IPS-NIHi7 (cell line): ENCODE measurements around the gene MBP.

Source experiments
- DNase-seq: peaks from one replicate; pipeline ENCODE4 v3.0.0; 2012; ENCODE audit warnings: mixed read lengths; ENCODE audit errors: extremely low spot score

MBP gene

DNA sequence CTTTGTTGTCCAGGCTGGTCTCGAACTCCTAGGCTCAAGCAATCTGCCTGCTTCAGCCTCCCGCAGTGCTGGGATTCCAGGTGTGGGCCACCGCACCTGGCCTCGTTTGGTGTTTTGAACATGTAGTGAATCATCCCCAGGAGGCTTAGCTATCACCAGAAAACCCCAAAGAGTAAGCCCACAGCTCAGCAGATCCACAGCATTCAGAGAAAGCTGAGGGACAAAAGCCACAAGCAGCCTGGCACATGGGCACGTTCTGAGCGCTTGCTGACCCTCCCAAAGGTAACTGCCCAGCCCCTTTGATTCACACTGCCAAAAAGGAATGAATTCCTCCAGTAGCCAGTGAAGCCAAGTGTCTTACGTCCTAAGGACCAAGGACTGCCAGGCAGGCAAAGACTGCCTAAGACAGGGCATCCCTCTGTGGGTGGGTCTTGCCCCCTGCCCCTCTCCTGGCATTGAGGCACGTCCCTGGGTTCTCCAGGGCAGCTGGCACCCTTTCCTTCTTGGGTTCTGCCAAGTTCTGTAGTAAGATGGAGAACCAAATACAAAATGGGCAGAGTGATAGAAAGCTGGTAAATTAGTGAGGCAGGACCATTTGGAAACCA is 31.7 kb downstream of the MBP start:
- no peak for DNase-seq

DNA sequence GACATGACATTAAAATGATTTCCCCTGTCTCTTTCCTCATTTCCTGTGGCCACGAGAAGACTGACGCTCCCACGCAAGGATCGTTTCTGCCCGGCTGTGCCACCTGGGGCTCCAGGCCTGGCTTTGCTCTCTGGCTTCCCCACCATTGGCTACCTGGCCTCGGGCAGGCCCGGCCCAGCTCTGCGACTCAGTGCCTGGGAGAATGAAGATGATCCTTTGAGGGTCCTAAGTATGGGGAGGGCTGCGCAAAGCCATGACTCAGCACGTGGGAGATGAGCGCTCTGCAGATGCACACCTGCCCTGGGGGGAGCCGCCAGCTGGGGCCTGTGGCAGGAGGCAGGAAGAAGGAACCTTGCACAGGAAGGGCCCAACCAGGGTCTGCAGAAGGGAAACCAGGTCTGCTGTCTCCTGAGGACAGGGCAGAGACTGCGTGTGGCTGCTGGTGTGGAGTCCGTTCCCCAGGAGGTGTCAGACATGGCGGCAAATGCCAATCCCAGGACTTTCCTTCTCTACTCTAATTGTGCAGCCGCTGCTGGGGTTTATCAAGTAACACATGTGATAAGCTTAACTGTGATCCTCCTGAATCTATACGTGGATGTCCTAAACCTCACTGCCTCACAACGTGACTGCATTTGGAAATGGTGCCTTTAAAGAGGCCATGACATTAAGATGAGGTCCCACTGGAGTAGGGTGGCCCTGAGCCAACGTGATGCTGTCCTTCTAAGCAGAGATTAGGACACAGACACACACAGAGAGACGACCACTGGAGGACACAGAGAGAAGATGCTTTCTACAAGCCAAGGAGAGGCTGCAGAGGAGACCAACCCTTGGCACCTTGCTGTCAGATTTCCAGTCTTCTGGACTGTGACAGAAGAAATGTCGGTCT is 32.9 kb downstream of the MBP start:
- no peak for DNase-seq

DNA sequence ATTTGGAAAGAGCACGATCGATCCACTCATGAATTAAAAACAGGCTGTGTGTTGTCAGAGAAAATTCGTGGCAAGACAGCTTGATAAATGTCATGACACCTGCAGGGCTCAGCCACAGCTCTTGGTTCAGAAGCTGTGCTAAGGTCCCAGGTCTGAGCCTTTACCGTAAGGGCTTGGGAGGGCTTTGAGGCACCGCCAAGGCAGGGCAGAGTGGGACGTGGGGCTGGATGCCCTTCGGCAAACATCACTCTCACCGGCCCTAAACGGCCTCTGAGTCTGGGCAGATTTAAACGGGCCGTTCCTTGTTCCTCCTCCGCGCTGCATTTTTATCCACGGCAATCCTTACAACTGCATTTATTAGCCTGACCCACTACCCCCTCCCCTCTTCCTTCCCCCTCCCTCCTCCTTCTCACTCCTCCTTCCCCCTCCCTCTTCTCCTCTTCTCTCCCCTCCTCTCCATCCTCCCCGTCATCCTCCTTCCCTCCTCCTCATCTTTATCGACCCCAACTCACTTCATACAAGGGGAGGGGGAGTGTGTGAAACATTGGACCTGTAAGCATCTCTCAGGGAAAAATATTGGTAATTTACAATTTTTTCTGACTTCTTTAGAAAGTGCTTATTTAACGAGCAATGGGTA is 33.9 kb downstream of the MBP start:
- no peak for DNase-seq

DNA sequence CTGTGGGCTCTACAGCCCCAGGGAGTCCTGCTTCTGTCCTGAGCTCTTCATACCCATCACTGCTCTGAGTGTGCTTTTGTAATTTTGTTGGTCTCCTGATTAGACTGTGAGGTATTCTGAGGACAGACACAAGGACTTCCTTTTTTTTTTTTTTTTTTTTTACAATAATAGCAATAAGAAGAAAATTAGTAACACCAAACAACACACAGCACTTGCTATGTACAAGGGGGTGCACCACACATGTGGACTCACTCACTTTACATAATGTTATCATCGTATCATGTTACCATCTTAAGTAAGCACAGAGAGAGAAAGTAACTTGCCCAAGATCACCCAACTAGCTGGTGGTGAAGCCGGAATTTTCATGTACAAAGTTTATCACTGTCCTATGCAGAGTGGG is 34.6 kb downstream of the MBP start:
- no peak for DNase-seq

DNA sequence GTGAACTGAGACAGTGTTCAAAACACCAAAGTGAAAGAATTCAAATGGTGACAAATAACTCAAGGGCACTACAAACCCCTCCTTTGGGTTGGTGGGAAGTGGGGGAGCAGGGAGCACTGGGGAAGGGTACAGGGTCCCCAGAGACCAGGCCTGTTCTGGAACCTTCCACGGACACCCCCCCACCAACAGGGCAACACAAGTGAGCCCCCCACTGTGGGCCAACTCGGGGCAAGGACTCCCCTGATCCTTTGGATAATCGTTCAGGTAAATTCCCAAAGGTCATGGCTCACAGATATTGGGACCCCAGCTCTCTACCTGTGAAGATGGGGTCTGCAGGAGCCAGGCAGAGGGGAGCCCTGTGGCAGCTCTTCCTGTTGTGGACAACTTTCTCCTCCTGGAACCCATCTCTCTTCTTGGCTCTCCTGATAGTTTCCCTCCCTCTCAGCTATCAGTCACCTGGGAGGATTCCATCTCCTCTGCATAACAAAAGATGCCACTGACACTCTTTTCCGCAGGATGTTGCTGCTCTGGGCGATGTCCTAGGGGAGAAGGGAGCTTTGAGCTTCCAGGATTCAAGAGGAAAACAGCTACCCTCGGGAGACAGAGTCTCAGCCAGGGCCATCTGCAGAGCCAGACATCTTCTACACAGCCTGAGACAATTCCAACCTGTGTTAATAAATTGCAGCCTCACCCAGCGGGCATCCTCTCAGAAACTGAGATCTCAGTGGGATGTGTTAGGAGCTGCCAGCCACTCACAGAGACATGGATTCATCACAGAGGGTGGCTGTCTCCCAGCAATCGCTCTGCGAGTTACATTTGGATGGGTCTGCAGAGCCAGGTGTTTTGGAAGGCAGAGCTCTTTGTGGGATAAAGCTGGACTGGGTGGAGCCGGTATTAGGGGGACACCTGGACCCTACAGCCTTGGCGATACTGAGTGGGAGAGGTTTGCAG is 35.4 kb downstream of the MBP start:
- peak; percentile 70 for DNase-seq

DNA sequence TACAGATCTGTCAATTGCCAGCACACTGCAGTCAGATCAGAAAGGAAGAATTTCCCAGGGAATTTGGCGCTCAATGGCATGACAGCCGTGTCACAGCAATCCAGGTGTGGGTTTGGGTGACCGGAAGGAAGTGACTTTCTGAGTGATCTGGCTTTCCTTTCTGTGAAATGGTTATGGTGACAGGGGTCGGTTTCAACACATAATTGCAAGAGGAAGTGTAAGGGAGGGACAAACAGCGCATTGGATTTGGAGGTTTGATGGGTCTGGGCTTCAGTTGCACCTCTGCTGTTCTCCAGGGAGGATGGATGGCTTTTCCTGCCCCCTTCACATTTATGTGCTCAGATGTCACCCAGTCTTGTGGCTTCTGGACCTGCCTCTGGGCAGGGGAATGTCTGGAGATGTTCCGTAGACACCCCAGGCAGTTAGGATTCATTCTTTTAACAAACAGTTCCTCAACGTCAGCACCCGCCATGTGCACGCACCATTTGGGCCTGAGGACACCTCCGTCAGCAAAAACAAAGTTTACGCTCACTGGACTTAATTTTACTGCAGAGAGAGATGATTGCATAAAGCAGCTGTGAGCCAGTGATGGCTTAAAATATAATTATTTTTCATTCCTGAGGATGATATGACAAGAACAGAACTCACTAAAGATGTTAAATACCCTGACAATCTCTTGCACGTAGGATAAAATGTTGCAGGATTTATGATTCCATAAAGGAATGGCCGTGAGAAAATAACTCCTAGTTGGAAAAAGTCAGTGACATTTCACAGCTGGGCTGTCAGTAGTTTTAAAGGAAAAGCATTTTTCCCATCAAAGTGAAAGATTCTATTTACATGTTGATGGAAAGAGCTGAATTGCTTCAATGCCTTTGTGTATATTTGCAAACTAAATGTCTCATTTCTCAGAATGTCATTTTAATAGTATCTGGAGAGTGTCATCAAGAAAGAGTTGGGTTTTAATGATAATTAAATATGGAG is 36.9 kb downstream of the MBP start:
- DNase-seq = no peak

DNA sequence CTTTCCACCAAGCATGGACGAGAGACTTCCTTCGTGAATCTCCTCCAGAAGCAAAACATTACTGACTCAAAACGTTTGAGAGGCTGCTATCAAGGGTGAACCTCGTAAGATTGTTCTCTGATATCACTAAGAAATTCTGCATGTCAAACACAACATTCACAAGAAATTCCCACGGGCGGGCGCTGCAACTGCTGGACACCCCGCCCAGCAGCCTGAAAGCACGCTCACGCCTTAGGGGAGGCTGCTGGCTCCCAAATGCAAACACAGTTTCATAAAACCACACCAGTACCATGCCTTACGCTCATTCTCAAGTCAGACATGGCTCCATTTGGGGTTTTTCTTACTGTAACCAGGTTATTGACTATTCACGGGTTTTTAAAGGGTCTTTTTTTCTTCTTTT is 39.0 kb downstream of the MBP start:
- no peak for DNase-seq

GRCh38 chr18:77093067-77093430 is 39.5 kb downstream of the MBP start:
- DNase-seq = no peak

- DNase-seq = no peak
Observed at GRCh38 chr18:77092104-77093066, 40.2 kb downstream of the MBP start.

GRCh38 chr18:77091366-77091765 is 41.2 kb downstream of the MBP start:
- no peak for DNase-seq

DNA sequence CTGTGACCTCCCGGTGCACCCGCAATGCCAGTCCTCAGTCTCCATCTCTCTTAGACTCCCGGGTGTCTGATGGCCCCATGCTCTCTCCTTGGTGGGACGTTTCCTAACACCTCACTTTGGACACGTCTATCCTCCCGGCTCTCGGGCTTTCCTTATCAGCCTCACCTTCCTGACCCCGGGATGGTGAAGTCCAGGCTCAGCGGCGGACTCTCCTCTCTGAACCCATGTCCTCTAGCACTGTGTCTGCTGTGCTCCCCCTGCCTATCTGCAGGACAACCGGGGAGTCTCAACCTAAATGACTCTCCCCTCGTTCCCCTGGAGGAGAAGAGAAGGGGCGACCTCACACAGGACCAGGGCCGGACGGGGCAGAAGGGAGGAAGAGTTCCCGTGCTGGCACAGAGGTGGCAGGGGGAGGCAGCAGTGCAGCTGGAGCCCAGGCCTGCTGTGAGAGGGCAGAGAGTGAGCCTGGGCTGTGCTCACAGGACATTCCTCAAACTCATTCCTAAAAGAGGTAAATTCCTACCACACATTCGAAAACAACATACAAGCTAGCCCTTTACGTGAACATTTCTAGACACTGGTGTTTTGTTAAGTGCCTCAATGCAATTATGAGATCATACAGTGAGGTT is 41.9 kb downstream of the MBP start:
- no peak for DNase-seq

- DNase-seq = no peak
Observed at GRCh38 chr18:77089723-77090285, 42.8 kb downstream of the MBP start.

- DNase-seq = peak; percentile 70
Observed at GRCh38 chr18:77088963-77089722, 43.4 kb downstream of the MBP start.

DNA sequence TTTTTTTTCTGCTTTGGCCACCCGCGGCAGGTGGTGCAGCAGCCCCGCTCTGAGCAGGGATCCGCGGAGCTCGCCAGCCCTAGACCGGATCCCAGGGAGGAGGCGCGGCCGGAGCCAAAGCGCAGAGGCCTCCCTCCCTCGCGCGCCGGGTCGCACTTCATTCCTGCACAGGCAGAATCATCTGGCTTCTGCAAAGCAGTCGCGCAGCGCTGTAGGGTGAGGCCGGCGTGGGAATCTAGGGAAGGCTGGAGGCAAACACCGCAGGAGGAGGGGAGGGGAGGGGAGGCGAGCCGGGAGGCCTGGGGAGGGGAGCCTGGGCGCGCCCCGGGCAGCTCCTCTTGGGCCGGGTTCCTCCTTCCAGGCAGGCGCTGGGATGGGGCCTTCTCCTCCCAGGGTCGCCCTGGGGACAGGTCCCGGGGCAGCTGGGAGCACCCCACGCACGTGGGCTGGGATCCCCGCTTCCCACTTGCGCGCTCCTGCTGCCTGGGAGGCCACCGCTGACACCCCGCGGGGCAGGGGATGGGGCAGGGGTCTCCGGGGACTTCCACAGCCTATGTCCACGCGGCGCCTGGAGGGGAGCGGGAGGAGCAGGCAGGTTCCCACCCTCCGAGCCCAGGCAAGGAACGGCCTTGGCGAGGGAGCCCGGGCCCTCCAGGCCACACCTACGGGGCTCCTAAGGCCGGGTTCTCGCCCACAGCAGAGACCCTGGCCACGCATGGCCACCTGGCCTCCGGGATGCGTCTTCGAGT is 45.0 kb downstream of the MBP start:
- peak; percentile 51 for DNase-seq

DNA sequence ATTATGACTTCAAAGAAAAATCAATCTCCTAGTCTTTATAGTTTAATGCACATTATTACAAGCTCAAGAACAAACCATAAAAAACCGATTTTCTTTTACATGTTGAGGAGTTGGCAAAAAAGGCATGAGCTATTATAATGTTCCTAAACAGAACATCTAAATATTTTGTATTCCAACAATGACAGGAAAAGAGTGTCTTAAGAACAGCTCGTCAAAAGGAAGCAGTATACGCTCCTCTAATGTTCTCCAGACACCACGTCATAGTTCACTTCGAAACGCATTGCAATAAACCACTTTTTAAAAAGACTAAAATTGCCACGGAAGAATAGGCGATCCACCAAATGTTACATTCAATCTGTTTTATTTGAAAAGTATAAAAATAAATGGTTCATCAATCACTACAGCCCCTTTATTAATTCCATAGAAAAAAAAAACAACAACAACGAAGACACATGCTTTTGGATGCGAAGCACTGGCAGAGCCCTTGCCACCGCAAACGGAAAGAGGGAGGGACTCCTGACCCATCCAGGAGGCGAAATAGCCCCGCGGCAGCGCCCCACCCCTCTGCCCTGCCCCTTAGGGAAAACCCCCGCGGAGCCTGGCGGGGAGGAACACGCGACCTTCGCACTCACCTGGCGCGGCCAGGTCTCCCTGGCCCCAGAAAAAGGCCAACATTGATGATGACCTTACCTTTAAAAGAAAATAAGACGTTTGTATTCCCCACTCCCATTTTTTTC is 45.8 kb downstream of the MBP start:
- DNase-seq = no peak

- no peak for DNase-seq
Observed at GRCh38 chr18:77086034-77086433, 46.5 kb downstream of the MBP start.

GRCh38 chr18:77084688-77085035 is 47.9 kb downstream of the MBP start:
- DNase-seq = no peak
